Neural progenitor cell (in vitro differentiated cells): Measurements from ENCODE around the gene PTRH1.

Source experiments
- CTCF ChIP-seq: fragments of 200-600 bp; sonication (generic); IDR thresholded peaks from 2 replicates; pipeline ENCODE4 v1.5.1; 2017; ENCODE audit warnings: antibody characterized with exemption, mild to moderate bottlenecking
- EZH2 ChIP-seq: fragments of 200-600 bp; sonication (generic); IDR thresholded peaks from 2 replicates; pipeline ENCODE4 v1.6.1; 2017; ENCODE audit warnings: antibody characterized with exemption, mild to moderate bottlenecking, moderate library complexity

- TF ChIP-seq CTCF = no peak
- TF ChIP-seq EZH2 = no peak
Observed at GRCh38 chr9:127700594-127701255, 14.7 kb downstream of the PTRH1 start.
